Lung microvascular endothelial cell (primary cell): ENCODE results near the gene PRKCB. TPM values are rescaled to one million over a fixed set of nuclear protein-coding genes. Genes with fewer than 3 reads are reported as not detected.

Experiments
- DNase-seq, 2 donors: peaks; one replicate each; pipeline versions ENCODE4 v3.0.0 to v3.0.0-alpha.2; 2010; ENCODE audit warnings: low read depth in 2 of 2
- total RNA-seq: library from RNA; depleted of rRNA; stranded (reverse); fragments of >200 nt; gene quantifications from 2 replicates; pipeline ENCODE4 v1.2.1, GENCODE V29; 2014

PRKCB gene
- under 0.01 TPM in 1 of 2 replicates, not detected in the other for total RNA-seq

DNA sequence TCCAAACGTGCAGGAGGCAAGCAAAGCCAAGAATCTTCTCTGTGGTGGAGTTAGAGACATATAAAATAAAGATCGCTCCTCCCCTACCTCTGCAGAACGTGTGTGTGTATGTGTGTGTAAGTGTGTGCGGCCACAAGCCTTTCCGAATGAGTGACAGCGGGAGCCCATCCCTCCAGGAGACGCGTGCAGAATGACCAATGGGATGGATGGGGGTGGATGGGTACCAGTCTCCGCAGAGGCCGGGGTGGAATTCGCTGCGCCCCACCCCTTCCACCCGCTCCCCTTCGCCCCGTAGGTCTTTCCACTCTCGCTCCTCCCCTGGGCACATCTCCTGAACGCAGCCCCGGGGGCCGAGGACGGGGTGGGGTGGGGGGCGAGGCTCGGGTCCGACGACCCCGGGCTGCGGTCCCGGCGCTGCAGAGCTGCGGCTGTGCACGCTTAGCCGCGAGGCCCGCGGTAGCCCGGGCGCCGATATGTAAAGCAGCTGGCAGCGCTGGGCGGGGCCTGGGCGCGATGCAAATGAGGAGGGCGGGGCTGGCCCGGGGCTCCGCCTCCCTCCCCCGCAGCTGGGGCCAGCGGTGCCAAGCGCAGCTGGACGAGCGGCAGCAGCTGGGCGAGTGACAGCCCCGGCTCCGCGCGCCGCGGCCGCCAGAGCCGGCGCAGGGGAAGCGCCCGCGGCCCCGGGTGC lies at the start of gene PRKCB:
Gene PRKCB (plus strand): TSS at position 594 of the 688 bp plus-strand sequence.
- DNase-seq, result peak; percentile 25 to 54

DNA sequence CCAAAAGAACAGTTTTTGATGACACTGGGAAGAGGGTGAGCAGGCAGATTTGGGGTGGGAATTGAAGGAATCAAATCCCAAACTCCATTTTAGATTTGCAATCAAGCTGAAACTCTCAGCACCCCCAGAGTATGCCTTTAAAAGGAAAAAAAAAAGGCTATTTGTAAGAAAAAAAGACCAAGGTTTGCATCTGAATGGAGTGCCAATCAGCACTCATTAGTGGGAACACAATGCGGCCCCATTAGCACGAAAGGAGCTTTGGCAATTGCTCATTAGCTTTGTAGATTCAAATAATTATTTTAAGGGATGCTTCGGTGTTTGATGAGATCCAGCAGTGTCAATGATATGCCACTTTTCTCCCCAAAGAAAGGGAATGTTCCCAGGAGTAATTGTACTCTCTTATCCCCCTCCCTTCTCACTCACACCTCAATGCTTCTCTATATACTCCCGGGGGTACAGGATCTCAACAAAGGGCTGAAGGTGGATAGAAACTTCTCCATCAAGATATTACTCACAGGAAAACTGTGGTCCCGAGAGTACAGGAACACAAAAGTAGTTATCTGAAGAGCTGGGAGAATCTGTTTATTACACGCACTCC lies 48.7 kb upstream of the PRKCB start:
- no peak for DNase-seq

DNA sequence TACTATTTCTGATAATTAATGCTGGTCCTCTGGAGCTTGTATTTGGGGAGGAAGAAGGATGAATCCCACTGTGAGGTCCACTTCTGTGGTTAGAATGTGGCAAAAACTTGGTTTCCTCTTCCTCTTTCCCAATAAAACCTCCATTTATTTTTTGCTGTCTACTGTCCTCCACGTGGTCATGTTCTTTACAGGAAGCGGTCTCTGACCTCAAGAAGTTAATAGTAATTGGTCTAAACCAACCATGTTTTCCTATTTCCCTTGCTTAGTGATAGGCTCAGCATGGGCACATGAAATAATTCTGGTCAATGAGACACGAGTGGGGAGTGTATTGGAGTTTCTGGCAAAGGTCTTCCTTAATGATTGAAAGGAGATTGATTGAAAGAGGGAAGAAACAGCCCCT lies 47.1 kb upstream of the PRKCB start:
- DNase-seq, result no peak

DNA sequence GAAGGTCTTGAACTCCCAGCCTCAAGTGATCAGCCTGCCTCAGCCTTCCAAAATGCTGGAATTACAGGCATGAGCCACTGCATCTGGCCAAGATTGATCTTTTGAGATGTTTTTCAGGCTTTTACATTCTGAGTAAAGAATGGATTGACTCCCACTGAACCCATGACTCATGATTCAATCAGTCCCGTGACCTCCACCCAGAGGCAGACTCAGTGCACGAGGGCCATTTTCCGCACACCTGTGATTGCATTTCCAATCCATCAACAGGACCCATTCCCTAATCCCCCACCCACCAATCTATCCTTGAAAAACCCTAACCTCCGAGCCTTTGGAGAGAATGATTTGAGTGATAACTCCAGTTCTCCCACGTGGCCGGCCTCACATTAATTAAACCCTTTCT lies 40.4 kb upstream of the PRKCB start:
- DNase-seq, result no peak

DNA sequence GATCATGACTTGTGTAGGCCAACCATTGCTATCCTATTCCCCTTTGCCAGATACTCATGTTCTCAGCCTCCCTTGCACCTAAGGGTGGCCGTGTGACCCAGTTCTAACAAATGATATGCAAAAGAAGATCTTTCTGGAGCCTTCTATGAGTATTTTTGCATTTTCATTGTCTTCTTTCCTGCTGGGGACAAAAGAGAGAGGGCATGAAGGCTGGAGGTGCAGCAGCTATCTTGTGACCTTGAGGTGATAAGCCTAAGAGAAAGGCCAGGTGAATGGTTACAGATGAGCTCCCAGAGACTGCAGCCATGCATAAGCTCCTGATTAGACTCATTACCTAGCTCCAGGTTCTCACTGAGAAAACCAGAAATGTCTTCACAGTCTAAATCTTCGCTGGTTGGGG lies 38.8 kb upstream of the PRKCB start:
- no peak for DNase-seq

DNA sequence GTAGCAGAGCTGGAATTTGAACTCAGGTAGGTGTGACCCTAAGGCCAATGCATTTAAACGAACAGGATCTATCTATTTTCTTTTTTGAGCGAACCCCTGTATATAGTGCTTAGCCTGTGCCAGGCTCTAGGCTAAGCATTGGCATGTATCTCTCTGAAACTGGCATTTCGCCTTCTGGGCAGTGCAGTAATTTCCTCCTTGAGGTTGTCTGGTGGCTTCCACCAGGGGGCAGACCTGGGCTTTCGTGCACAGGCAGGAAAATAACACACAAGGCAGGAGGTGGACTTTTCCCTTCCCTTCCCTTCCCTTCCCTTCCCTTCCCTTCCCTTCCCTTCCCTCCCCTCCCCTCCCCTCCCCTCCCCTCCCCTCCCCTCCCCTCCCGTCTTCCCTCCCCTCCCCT lies 34.4 kb upstream of the PRKCB start:
- DNase-seq, result peak; percentile 65 to 74

DNA sequence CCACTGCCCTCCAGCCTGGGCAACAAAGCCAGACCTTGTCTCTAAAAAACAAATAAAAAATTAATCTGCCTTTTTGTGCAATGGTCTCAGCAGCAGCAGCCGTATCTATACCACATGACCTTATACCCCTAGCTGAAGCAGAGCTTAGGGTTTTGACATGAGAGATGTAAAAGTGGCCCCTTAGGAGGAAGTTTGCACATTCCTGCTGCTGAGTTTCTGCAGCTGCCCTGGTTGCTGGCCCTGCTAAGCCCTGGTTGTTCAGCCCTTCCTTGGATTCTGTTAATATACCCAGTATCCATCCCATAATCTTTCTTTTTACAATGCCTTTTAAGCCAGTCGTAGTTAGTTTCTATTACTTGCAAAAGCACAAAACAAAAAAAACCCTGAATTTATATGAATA lies 33.0 kb upstream of the PRKCB start:
- DNase-seq, result no peak

DNA sequence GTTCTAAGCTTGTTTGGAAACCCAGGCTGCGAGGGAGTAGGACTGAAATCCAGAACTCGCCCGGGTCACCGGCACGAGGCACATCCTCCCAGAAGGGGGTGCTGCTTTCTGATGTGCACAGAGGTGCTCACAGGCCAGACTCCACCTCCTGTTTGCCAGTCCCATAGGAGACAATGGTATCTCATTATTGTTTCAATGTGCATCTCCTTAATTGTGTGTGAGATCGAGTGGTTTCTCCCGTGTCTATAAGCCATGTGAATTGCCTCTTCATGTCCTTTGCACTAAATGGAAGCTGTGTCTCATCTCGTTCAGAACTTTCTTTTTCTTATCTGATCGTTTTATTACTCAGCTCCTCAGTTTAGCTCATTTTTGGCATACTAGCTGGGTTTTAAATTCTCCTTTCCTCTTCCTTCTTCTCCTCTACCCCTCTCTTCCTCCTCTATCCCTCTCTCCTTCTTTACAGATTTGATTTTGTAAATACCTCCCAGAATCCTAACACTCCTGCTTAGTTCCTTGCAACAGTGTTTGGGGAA lies 32.1 kb upstream of the PRKCB start:
- DNase-seq, result peak; percentile 21 to 35

DNA sequence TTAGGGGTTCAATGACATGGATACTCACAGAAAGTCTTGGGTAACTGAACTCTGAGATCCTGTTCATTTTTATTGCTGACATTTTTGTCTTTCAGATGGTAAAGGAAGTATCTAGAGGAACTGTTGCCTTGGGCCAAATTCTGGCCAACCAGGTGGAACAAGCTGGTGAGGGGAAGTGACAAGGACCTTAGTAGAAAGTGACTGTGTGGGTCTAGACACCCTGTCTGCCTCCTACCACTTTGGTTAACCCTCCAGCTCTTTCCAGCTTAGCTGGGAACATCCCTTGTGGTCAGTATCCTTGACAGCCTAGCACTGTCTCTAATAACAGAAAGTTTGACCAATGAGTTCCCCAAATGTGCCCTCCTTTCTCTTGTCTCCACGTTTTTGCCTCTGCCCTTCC lies 28.8 kb upstream of the PRKCB start:
- DNase-seq, result no peak

DNA sequence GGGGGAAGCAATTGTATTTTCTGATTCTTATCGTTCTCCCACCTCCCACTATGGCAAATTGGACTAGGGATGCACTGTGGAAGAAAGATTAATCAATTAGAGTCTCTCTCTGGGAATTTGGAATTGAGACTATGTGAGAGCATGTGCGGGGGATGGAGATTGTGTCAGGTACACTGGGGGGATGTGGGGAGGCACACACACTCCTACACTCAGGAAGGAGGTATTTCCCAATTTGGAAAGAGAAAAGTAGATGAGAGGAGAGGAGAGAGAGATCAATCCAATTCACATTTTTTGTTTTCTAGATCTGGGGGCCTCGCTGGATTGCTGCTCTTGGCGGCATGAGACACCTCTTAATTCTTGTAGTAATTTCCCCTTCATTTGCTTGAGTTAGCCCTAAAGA lies 14.3 kb upstream of the PRKCB start:
- DNase-seq, result no peak

DNA sequence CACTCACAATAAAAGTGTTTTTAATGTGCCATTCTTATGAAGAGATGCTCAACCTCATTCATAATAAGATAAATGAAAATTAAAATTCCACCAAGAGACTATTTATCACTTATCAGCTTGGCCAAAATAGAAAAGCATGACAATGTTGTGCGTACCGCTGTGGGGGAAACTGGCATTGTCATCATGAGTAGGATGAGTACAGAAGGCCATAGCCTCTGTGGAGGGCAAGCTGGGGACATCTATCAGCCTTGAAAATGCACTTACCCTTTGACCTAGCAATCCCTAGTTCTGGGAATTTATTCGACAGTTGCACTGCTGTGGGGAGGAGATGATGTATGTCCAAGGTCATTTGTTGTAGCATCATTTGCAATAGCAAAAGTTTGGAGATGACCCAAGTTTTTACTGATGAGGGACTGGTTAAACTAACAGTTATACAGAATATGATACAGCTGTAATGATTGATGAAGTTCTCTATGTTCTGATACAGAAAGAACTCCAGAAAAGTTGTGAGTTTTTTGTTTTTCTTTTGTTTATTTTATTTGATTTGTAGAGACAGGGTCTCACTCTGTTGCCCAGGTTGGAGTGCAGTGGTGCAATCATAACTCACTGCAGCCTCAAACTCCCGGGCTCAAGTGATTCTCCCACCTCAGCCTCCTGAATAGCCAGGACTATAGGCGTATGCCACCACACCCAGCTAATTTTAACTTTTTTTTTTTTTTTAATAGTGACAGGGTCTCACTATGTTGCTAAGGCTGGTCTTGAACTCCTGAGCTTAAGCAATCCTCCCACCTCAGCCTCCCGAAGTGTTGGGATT lies 13.7 kb upstream of the PRKCB start:
- DNase-seq, result no peak

DNA sequence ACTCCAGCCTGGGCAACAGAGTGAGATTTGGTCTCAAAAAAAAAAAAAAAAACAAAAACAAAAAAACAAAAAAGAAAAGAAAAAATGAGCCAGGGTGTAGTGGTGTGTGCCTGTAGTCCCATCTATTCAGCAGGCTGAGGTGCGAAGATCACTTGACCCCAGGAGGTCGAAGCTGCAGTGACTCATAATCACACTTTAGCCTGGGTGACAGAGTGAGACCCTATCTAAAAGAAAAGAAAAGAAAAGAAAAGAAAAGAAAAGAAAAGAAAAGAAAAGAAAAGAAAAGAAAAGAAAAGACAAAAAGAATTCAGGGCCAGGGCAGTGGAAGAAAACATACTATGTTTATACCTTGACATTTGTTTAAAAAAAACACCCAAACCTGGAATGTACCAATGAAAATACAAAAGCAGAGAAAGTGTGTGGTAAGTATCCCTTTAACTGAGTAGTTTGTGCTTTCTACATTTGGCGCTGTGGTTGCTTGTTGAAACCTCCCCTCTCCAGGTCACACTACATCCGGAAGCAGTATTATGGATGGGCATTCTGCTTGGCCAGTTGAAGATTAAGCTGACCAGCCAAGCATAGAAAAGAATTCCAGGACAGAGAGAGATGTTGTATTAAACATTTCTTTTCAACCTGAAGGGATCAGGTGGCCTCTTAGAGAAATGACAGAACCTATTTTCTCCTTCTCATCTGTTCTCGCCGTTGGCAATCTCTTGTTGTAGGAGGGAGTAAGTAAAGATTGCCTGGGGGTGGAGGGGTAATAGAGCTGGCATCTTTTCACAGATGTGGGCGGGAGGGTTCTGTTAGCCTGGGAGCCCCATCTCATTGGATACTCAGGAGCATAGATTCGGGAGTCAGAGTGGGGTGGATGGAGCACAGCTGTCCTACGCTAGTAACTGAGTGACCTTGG lies 12.1 kb upstream of the PRKCB start:
- no peak for DNase-seq

DNA sequence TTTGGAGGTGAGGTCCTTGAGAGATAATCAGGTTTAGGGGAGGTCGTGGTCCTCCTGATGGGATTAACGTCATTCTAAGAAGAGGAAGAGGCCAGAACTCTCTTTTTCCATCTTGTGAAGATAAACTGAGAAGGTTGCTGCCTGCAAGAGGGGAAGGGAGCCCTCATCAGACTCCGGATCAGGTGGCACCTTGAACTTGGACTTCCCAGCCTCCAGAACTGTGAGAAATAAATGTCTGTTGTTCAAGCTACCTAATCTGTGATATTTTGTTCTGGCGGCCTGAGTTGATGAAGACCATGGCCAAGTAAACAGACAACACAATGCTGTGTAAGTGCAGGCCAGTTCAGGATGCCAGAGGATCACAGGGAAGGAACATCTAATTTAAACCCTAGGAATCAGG lies 10.9 kb upstream of the PRKCB start:
- no peak for DNase-seq

DNA sequence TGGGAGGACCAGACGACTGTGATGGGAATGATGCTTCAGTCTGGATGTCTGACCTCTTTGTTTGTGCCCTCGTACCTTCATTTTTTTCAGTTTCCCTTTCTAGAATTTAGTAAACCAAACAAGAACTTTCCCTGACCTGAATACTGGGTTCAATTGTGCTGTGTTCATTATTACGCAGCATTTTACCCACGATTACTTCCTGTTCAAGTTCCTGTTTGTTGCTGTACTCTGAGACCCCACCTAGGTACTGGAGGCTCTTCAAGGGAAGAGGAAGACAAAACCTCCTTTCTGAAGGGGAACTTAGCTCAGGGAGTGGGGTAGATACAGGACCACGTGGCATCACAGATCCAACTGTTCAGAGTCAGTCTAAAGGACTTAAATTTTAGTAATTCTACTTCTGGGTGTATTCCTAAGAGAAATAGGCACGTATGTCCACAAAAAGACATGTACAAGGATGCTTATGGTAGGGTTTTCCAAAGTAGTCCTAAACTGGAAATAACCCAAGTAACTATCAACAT lies 9.2 kb upstream of the PRKCB start:
- no peak for DNase-seq

DNA sequence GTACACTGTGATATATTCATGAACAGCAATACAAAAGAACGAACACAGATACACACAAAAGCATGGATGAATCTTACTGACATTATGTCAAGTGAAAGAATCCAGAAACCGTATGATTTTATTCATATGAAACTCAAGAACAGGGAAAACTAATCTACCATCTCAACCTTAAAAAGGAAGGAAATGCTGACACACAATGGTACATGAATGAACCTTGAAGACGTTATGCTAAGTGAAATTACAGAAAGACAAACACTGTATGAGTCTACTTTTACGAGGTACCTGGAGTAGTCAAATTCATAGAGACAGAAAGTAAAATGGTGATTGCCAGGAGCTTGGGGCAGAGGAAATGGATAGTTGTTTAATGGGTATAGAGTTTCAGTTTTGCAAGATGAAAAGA lies 8.7 kb upstream of the PRKCB start:
- no peak for DNase-seq

DNA sequence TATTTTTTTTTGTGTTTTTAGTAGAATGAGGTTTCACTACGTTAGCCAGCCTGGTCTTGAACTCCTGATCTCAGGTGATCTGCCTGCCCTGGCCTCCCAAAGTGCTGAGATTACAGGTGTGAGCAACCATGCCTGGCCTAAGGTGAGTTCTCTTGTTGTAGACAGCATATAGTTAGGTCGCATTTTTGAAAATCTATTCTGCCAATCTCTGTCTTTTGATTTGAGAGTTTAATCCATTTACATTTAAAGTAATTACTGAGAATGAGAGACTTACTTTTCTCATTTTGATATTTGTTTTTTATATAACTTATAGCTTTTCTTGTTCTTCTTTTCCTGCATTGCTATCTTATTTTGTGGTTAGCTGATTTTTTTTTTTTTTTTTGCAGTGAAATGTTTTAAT lies 6.3 kb upstream of the PRKCB start:
- no peak for DNase-seq

DNA sequence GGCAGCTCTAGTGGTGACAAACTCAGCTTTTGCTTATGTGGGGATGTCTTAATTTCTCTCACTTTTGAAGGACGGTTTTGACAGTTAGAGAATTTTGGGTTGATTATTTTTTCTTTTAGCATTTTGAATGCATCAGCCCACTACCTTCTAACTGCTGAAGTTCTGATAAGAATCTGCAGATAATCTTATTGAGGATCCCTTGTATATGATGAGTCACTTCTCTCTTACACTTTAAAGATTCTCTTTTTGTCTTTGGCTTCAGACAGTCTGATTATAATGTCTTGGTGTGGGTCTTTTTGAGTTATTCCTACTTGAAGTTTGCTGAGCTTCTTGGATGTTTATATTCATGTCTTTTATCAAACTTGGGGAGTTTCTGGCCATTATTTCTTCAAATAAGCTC lies 5.5 kb upstream of the PRKCB start:
- no peak for DNase-seq

DNA sequence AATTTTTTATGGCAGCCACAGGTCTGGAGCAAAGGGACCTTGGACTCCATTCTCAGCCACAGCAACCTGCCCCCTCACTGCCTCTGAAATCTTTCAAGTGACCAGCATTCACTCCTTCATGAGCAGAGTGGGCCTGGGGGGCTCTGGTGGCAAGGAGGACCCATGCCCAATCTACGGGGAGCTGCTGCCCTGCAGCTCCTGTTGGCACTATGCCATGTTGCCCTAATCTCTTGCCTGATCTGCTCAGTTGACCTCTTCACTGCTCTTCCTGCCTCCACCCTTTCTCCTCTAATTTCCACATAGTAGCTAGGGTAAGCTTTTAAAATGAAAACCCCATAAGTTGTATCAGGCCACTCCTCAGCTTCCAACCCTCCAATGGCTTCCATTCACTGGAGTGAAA lies 2.9 kb upstream of the PRKCB start:
- DNase-seq, result no peak

DNA sequence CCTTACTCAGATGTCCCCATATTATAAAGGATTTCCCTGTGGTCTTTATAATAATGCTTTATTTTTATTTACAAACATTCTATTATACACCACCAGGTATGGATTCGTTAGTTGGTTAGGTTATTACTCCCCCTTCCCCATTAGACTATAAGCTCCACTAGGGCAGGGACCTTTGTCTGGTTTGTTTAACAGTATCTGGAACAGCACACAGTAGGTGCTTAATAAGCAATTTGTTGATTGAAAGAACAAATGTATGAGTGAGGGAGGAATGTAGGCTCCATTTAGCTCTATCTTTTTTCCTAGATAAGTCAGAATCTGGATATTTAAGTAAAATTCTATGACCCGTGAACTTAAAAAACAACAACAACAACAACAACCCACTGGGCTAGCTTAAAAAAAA lies 2.3 kb upstream of the PRKCB start:
- DNase-seq, result no peak

DNA sequence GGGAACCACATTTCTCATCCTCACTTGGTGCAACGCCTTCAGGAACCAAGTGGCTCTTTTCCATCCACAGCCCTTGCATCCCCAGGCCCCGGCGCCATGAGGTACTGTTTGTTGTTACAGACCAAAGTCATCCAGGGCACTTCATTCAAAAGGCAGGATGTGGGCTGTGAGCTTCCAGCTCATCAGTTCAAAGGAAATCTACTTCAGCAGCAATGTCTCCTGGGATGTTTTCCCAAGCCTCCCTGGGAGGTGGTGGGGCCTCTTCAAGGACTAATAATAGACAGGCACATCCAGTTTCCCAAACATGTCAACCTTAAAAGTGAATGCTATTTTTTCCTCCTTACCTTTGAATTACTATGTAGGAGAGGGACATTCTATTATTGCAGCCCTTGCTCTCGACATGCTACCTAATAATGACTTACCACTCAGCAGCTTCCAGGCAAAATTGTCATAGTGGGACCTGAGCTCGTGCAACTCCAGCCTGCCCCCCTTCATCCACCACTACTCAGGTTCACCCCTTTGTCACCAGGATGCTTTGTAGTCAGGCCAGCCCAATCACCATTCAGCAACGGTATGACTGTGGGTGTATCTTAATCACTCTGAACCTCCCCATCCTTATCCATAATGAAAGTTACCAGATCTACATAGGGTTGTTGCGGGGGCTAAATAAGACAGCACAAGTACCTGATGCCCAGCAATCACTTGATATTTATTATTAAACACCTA lies 1.7 kb upstream of the PRKCB start:
- no peak for DNase-seq

DNA sequence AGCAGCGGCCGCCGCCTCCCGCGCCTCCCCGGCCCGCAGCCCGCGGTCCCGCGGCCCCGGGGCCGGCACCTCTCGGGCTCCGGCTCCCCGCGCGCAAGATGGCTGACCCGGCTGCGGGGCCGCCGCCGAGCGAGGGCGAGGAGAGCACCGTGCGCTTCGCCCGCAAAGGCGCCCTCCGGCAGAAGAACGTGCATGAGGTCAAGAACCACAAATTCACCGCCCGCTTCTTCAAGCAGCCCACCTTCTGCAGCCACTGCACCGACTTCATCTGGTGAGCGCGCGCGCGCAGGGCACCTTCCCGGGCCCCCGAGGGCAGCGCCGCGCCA lies 258 bp downstream of the PRKCB start:
- peak in 1 of 2 donors; percentile 4 for DNase-seq
